GM06990 (cell line): Measurements from ENCODE around the gene ANOS1.

Experiments
- DNase-seq: peaks from one replicate; pipeline ENCODE4 v3.0.0-alpha.2; 2011; ENCODE audit not compliant: insufficient read length; ENCODE audit errors: extremely low read depth
- H3K27me3 ChIP-seq: replicated peaks from 2 replicates; pipeline ENCODE4 v1.6.0; 2011; ENCODE audit warnings: low read length; ENCODE audit not compliant: control insufficient read depth, insufficient read depth
- H3K36me3 ChIP-seq: 2 replicates; pipeline ENCODE4 v1.5.1; 2011; ENCODE audit warnings: low read length; ENCODE audit not compliant: control insufficient read depth, insufficient read depth
- H3K4me3 ChIP-seq: replicated peaks from 2 replicates; pipeline ENCODE4 v1.5.1; 2011; ENCODE audit warnings: low read depth, mild to moderate bottlenecking, control low read depth, low read length
- TF ChIP-seq, protein P1 (sequence below): IDR thresholded peaks from 2 replicates; pipeline ENCODE4 v1.5.1; 2011; ENCODE audit warnings: low read length, control low read depth, mild to moderate bottlenecking, inconsistent platforms; ENCODE audit not compliant: insufficient read depth, poor library complexity, severe bottlenecking

Gene ANOS1

DNA sequence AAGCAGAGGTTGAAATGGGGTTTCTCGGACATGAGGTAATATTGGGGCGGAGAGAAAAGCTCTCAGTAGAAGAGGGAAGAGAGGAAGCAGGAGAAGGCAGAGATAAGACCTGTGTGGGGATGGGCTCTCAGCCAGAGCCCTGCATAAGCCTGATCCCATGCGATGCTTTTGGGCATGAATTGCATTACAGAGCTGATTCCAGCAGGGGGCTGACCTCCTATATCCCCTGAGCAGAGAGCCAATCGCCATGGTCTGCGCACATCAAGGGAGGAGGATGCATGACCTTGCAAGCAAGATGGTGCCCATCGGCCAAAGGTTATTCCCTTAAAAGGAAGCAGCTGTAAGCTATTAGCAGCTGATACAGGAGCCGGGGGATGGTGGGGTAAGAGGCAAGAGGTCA, 7.6 kb downstream of the ANOS1 start:
- Histone ChIP-seq H3K36me3 (no peaks in the 10 kb centered on the region), H3K4me3 (no peak overlapping the region), H3K27me3 (no peaks in the 10 kb centered on the region)
- no peak for DNase-seq
- TF ChIP-seq, protein P1, sequence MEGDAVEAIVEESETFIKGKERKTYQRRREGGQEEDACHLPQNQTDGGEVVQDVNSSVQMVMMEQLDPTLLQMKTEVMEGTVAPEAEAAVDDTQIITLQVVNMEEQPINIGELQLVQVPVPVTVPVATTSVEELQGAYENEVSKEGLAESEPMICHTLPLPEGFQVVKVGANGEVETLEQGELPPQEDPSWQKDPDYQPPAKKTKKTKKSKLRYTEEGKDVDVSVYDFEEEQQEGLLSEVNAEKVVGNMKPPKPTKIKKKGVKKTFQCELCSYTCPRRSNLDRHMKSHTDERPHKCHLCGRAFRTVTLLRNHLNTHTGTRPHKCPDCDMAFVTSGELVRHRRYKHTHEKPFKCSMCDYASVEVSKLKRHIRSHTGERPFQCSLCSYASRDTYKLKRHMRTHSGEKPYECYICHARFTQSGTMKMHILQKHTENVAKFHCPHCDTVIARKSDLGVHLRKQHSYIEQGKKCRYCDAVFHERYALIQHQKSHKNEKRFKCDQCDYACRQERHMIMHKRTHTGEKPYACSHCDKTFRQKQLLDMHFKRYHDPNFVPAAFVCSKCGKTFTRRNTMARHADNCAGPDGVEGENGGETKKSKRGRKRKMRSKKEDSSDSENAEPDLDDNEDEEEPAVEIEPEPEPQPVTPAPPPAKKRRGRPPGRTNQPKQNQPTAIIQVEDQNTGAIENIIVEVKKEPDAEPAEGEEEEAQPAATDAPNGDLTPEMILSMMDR = no peak

DNA sequence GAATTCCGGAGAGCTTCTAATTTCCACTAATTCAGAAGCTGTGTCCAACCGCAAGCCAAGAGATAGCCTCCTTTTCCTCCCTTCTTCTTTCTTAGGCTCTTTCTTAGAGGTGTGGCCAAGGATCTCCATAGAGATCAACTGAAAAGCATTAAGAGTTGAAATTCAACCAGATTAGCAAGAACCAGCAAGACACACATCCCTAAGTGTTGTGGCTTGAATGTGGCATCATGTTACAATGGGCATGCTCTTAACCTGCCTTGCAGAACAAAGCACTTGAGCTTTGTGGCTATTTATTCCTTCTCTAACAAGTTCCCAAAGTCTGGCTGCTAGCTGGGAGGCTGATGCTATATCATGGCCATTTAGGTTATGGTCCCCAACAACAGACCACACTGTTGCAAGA, 10.4 kb downstream of the ANOS1 start:
- Histone ChIP-seq H3K4me3 (no peak overlapping the region), H3K36me3 (no peaks in the 10 kb centered on the region), H3K27me3 (no peaks in the 10 kb centered on the region)
- TF ChIP-seq, protein P1 = no peak
- no peak for DNase-seq

DNA sequence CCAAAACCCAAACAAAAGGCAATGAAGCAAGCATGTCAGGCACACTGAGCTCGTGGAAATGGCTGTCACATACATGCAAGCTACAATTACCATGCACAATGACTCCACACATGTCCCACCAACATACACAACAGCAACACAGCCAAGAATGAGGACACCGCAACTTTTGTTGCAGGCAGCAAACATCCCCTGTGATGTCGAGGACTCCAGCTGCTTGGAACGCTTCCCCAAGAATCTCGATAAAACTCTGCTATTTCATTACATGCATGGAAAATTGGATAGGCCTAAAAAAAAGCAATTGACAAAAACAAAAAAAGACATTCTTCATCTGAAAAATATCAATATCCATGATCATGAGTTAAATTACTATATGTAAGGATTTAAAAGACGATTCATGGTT, 11.8 kb downstream of the ANOS1 start:
- TF ChIP-seq, protein P1 = no peak

DNA sequence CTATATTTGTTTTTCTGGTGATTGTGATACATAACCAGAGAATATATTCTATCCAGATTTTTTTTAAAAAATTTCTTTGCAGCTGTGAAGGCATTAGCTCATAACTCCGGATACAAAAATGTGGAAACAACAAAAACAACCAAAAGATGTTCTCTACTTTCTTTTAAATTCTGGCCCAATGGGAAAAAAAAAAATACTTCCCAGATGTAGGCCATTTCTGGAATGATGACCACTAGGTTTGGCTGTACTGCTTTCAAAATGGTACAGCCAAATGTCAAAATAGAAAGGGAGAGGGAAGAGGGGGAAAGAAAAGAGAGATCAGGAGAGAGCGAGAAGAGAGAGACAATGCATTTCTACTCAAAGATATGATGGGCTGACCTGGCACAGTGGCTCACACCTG, 14.6 kb downstream of the ANOS1 start:
- Histone ChIP-seq H3K27me3 (no peaks in the 10 kb centered on the region), H3K36me3 (no peaks in the 10 kb centered on the region), H3K4me3 (no peak overlapping the region)
- no peak for DNase-seq
- TF ChIP-seq, protein P1 = no peak

More for the DNA sequence above, 11.8 kb downstream of the ANOS1 start:
- no peaks in the 10 kb centered on the region for H3K27me3 ChIP-seq
- H3K36me3 ChIP-seq = no peaks in the 10 kb centered on the region
- H3K4me3 ChIP-seq = no peak overlapping the region
- DNase-seq = no peak

DNA sequence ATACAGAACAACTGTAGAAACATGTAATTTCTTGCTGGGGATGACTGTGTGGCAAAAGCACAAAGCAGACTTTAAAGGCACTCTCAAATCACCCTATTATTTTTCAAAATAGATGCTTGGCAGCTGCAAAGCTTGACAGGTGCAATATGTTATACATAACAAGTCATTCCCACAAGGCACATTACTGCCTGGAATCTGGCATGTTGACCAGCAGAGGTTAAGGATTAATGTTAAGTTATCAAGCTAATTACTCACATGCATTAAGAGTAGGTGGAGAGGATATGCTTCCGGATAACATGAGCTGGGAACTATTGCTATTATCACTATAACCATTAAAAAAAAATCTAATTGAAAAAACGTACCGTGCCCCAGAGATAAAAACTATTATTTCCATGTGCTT, 17.8 kb downstream of the ANOS1 start:
- Histone ChIP-seq H3K4me3 (no peak overlapping the region), H3K36me3 (no peaks in the 10 kb centered on the region), H3K27me3 (no peaks in the 10 kb centered on the region)
- DNase-seq = no peak
- TF ChIP-seq, protein P1 = no peak

DNA sequence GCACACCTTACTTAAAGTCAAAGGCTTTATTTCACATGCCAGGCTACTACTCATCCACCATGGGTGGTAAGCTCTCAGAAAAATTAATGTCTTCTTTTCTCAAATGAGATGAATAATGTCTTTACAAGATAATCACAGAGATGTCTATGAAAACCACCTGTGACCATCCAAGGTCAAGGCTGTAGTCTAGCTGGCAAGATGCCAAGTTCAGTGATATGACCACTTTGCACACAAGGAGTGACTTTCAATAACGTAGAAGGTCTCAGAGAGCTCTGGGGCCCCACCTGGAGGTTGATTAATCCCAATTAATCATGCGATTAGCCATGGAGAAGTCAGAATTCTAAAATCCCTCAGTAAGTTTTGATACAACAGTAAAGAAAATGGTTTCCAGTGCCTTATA, 20.5 kb downstream of the ANOS1 start:
- TF ChIP-seq, protein P1 = no peak
- no peaks in the 10 kb centered on the region for H3K36me3 ChIP-seq
- H3K4me3 ChIP-seq = no peak overlapping the region
- no peak for DNase-seq
- no peaks in the 10 kb centered on the region for H3K27me3 ChIP-seq
